Activated CD8-positive, alpha-beta T cell treated with anti-CD3 and anti-CD28 coated beads for 36 hours (primary cell): ENCODE data around the gene PTPRG. TPM values are rescaled to one million over a fixed set of nuclear protein-coding genes. Genes with fewer than 3 reads are reported as not detected.

Experiments used
- ATAC-seq: fragments of 200-7000 bp; cut with Tn5 transposase; one replicate; pipeline ENCODE4 v1.10.0; 2021; ENCODE audit warnings: mild to moderate bottlenecking, moderate library complexity
- CTCF ChIA-PET: fragments of 350-600 bp; sonication (Branson Sonifier 250); formaldehyde crosslinking; loops from one replicate; lab custom pipeline; 2021; ENCODE audit warnings: antibody characterized with exemption; lab: Charles Lee
- POLR2A ChIA-PET: fragments of 350-600 bp; sonication (Branson Sonifier 250); formaldehyde crosslinking; loops from one replicate; lab custom pipeline; 2021; ENCODE audit warnings: antibody characterized with exemption; lab: Charles Lee
- DNase-seq: peaks from one replicate; pipeline ENCODE4 v3.0.0-alpha.2; 2020
- H3K27ac Mint-ChIP-seq: one replicate; pipeline ENCODE4 v1.8.0; 2021; ENCODE audit warnings: mild to moderate bottlenecking, mixed read lengths
- H3K27me3 Mint-ChIP-seq: one replicate; pipeline ENCODE4 v1.8.0; 2021; ENCODE audit warnings: mixed read lengths
- H3K36me3 Mint-ChIP-seq: one replicate; pipeline ENCODE4 v1.8.0; 2021; ENCODE audit warnings: low read depth, mixed read lengths
- H3K4me1 Mint-ChIP-seq: one replicate; pipeline ENCODE4 v1.8.0; 2021; ENCODE audit warnings: low read depth, mixed read lengths
- H3K4me3 Mint-ChIP-seq: one replicate; pipeline ENCODE4 v1.8.0; 2021; ENCODE audit warnings: mild to moderate bottlenecking, moderate library complexity, mixed read lengths
- H3K9me3 Mint-ChIP-seq: one replicate; pipeline ENCODE4 v1.8.0; 2021; ENCODE audit warnings: mixed read lengths
- intact Hi-C: fragments of 100-400 bp; cut with micrococcal nuclease; formaldehyde crosslinking; loops from one replicate; pipeline ENCODE4 v1.10.0; 2022
- total RNA-seq, 2 experiments: library from RNA; stranded (reverse); gene quantifications; one replicate each; pipeline ENCODE4 v1.2.3, GENCODE V29; 2021
- TF ChIP-seq, protein P1 (sequence below): fragments of 200-600 bp; IDR thresholded peaks from one replicate; pipeline ENCODE4 v1.8.0; 2022; ENCODE audit warnings: antibody characterized with exemption, mild to moderate bottlenecking

Gene PTPRG
- total RNA-seq, 2 experiments from 2014 or later = not detected

DNA sequence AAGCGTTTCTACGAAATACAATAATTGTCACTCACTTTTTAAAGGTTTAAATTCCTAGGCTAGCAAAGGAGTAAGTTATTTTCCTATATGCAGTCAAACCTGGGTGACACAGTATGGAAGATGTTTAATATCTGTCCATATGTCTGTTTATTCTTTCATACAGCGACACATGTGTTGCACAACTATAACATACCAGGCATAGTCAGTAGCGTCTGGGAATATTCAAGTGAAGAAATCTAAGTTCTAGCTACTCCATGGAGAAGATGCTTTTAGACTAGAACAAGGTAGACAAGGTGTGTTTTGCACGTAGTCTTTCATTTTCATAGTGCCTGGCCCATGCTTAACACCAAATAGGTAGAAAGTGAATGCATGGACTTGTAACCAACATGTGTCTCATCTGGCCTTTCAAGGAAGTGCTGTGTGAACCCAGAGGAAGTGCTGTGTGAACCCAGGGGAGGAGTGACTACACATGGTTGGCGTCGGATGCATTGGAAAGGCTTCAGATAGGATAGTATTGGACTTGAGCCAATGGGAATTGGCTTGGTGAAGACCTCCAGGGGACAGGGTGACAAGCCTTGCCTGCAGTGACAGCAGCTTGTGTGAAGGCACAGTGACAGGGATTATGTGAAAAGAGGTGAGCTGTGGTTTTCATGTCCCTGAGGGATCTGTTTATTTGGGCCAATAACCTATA is 267.0 kb downstream of the PTPRG start:
- H3K4me1 Mint-ChIP-seq = no peaks in the 10 kb centered on the region
- H3K4me3 Mint-ChIP-seq = no peak overlapping the region
- ChIA-PET POLR2A (no interaction called here), CTCF (no interaction called here)
- no peaks in the 10 kb centered on the region for H3K9me3 Mint-ChIP-seq
- DNase-seq = no peak
- no peak for ATAC-seq
- H3K27ac Mint-ChIP-seq = no peak overlapping the region
- intact Hi-C loops = no loop called here
- TF ChIP-seq, protein P1, sequence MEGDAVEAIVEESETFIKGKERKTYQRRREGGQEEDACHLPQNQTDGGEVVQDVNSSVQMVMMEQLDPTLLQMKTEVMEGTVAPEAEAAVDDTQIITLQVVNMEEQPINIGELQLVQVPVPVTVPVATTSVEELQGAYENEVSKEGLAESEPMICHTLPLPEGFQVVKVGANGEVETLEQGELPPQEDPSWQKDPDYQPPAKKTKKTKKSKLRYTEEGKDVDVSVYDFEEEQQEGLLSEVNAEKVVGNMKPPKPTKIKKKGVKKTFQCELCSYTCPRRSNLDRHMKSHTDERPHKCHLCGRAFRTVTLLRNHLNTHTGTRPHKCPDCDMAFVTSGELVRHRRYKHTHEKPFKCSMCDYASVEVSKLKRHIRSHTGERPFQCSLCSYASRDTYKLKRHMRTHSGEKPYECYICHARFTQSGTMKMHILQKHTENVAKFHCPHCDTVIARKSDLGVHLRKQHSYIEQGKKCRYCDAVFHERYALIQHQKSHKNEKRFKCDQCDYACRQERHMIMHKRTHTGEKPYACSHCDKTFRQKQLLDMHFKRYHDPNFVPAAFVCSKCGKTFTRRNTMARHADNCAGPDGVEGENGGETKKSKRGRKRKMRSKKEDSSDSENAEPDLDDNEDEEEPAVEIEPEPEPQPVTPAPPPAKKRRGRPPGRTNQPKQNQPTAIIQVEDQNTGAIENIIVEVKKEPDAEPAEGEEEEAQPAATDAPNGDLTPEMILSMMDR = no peak
- H3K27me3 Mint-ChIP-seq = no peaks in the 10 kb centered on the region
- H3K36me3 Mint-ChIP-seq = no peaks in the 10 kb centered on the region

- no peaks in the 10 kb centered on the region for H3K4me1 Mint-ChIP-seq
- TF ChIP-seq, protein P1 = no peak
- ChIA-PET CTCF (no interaction called here), POLR2A (no interaction called here)
- DNase-seq = no peak
- H3K36me3 Mint-ChIP-seq = no peaks in the 10 kb centered on the region
- H3K27ac Mint-ChIP-seq = no peak overlapping the region
- H3K4me3 Mint-ChIP-seq = no peak overlapping the region
- peaks cover 1% of the 10 kb centered on the region for H3K27me3 Mint-ChIP-seq
- no peak for ATAC-seq
- intact Hi-C loops = no loop called here
- no peaks in the 10 kb centered on the region for H3K9me3 Mint-ChIP-seq
Observed at GRCh38 chr3:61828880-61829721, 267.7 kb downstream of the PTPRG start.

DNA sequence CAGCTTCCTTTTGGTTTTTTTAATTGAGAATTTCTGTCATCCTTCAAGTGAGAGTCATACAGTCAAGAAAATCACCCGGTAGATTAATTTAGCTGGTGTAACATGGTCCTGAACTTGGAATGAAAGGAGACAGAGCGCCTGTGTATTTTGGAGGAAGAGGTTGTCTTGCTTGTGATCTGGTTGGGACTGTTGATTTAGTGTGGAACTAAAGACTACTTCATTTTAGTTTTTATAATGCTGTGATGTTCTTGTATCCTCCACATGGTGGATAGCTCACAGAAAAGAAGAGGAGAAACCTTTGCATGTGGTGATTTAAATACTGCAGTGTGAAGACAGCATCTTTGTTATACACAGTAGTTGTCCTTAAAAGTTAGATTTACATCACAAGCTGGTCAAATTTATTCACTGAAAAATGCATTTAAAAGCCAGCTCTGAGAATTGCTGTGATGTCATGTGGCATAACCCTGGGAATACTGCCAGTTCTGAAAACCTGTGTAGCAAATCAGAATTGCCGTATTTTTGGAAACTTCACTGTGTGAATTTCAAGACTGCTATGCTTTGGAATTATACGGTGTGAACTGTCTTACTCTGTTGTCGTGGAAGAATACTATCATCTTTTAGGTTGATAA is 268.5 kb downstream of the PTPRG start:
- Mint-ChIP-seq H3K4me1 (no peaks in the 10 kb centered on the region), H3K27ac (no peak overlapping the region), H3K9me3 (no peaks in the 10 kb centered on the region), H3K27me3 (peaks cover 1% of the 10 kb centered on the region), H3K4me3 (no peak overlapping the region), H3K36me3 (no peaks in the 10 kb centered on the region)
- POLR2A ChIA-PET = no interaction called here
- DNase-seq (no peak), ATAC-seq (no peak)
- TF ChIP-seq, protein P1 = no peak
- CTCF ChIA-PET = no interaction called here
- intact Hi-C loops = no loop called here

DNA sequence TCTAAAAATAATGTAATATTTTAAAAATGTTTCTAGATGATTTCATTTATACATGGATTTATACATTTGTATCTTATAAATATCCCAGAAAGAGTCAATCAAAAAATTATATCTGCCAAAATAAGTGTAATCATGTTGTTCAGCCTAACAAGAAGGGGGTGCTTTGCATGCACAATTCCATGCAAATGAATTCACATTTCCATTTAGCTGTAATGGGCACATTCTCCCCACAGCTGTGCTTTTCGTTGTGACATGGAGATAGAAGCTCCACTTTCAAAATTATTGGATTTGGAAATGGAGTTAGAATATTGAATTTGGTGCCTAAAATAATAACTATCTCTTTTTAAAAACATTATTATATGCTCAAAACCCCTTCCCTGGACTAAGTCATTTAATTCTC is 270.6 kb downstream of the PTPRG start:
- H3K36me3 Mint-ChIP-seq = no peaks in the 10 kb centered on the region
- ChIA-PET POLR2A (no interaction called here), CTCF (no interaction called here)
- H3K9me3 Mint-ChIP-seq = no peaks in the 10 kb centered on the region
- H3K27ac Mint-ChIP-seq = no peak overlapping the region
- TF ChIP-seq, protein P1 = no peak
- ATAC-seq = no peak
- H3K4me3 Mint-ChIP-seq = no peak overlapping the region
- no peak for DNase-seq
- no peaks in the 10 kb centered on the region for H3K4me1 Mint-ChIP-seq
- peaks cover 1% of the 10 kb centered on the region for H3K27me3 Mint-ChIP-seq
- intact Hi-C loops = no loop called here
